HG02943 (cell line): ENCODE data around the gene LRRN3.
A peak's percentile ranks its signal among the peaks of the same experiment; 100 is the strongest.

Experiments used
- ATAC-seq: cut with Tn5 transposase; IDR thresholded peaks from one replicate; pipeline ENCODE4 v1.9.1; 2021; ENCODE audit warnings: mild to moderate bottlenecking, low read depth, moderate library complexity; ENCODE audit not compliant: unreplicated experiment

The LRRN3 gene

GRCh38 chr7:111103678-111104274 lies 12.8 kb downstream of the LRRN3 start:
- no peak for ATAC-seq

- ATAC-seq: no peak
Measured at GRCh38 chr7:111104710-111105109, 13.8 kb downstream of the LRRN3 start.

GRCh38 chr7:111105269-111105668 lies 14.3 kb downstream of the LRRN3 start:
- no peak for ATAC-seq

GRCh38 chr7:111107579-111107978 lies 16.7 kb downstream of the LRRN3 start:
- ATAC-seq: no peak

GRCh38 chr7:111108000-111108399 lies 17.1 kb downstream of the LRRN3 start:
- ATAC-seq: no peak

GRCh38 chr7:111108496-111108895 lies 17.6 kb downstream of the LRRN3 start:
- ATAC-seq: no peak

- ATAC-seq: no peak
Measured at GRCh38 chr7:111112439-111112838, 21.5 kb downstream of the LRRN3 start.

- ATAC-seq: no peak
Measured at GRCh38 chr7:111113263-111114017, 22.5 kb downstream of the LRRN3 start.

- no peak for ATAC-seq
Measured at GRCh38 chr7:111115966-111116365, 25.0 kb downstream of the LRRN3 start.

- no peak for ATAC-seq
Measured at GRCh38 chr7:111126987-111127386, 36.1 kb downstream of the LRRN3 start.

GRCh38 chr7:111129435-111129834 lies 38.5 kb downstream of the LRRN3 start:
- no peak for ATAC-seq

- ATAC-seq: no peak
Measured at GRCh38 chr7:111132833-111133232, 41.9 kb downstream of the LRRN3 start.

- peak; percentile 66 for ATAC-seq
Measured at GRCh38 chr7:111137296-111138192, 46.6 kb downstream of the LRRN3 start.

- peak; percentile 95 for ATAC-seq
Measured at GRCh38 chr7:111138193-111138569, 47.3 kb downstream of the LRRN3 start.

GRCh38 chr7:111138586-111138985 lies 47.7 kb downstream of the LRRN3 start:
- ATAC-seq: no peak

- no peak for ATAC-seq
Measured at GRCh38 chr7:111140091-111140865, 49.4 kb downstream of the LRRN3 start.

GRCh38 chr7:111145472-111145871 lies 54.5 kb downstream of the LRRN3 start:
- no peak for ATAC-seq

GRCh38 chr7:111146136-111146535 lies 55.2 kb downstream of the LRRN3 start:
- no peak for ATAC-seq

- no peak for ATAC-seq
Measured at GRCh38 chr7:111147708-111148533, 57.0 kb downstream of the LRRN3 start.

GRCh38 chr7:111150709-111151108 lies 59.8 kb downstream of the LRRN3 start:
- no peak for ATAC-seq
